Upper lobe of left lung (tissue), 4 donors: ENCODE data around the gene NMBR.

Experiments
- EP300 ChIP-seq, 4 donors: sonication (generic); formaldehyde crosslinking; IDR thresholded peaks; one replicate each; pipeline ENCODE4 v1.5.1; 2017; ENCODE audit warnings: antibody characterized with exemption in 4 of 4, control low read depth in 2 of 4
- POLR2A ChIP-seq, 4 donors: fragments of 450-650 bp; IDR thresholded peaks; one replicate each; pipeline ENCODE4 v1.5.1; 2016 to 2017; ENCODE audit warnings: antibody characterized with exemption in 4 of 4, mild to moderate bottlenecking in 2 of 4
- TF ChIP-seq, protein P1 (sequence below), 6 experiments: fragments of 450-650 bp in 4 of 6; fragments of 200-600 bp in 2 of 6; sonication (generic) in 2 of 6; IDR thresholded peaks; one replicate each; pipeline ENCODE4 v1.5.1; 2016 to 2019; ENCODE audit warnings: antibody characterized with exemption in 6 of 6

DNA sequence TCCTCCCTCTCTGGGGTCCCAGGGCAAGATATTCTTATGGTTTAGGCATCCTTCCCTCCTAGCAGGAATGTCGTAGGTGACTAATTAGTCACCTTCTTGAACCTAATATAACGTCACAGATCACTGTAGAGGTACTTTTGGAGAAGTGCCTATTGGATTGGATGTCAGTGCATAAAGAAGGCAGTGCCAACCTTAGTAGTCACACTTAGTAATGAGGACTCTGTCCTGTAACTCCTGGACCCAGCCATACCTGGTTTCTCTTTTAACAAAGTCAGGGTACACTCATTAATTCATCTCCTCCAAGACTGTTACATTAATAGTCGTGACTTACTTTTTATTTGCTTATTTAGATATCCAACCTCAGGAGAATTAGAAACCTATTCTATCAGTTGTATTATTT lies 20.1 kb upstream of the NMBR start:
- no peak for TF ChIP-seq POLR2A (IDR thresholded peaks at IDR 0.05)
- TF ChIP-seq, protein P1, sequence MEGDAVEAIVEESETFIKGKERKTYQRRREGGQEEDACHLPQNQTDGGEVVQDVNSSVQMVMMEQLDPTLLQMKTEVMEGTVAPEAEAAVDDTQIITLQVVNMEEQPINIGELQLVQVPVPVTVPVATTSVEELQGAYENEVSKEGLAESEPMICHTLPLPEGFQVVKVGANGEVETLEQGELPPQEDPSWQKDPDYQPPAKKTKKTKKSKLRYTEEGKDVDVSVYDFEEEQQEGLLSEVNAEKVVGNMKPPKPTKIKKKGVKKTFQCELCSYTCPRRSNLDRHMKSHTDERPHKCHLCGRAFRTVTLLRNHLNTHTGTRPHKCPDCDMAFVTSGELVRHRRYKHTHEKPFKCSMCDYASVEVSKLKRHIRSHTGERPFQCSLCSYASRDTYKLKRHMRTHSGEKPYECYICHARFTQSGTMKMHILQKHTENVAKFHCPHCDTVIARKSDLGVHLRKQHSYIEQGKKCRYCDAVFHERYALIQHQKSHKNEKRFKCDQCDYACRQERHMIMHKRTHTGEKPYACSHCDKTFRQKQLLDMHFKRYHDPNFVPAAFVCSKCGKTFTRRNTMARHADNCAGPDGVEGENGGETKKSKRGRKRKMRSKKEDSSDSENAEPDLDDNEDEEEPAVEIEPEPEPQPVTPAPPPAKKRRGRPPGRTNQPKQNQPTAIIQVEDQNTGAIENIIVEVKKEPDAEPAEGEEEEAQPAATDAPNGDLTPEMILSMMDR (IDR thresholded peaks at IDR 0.05), result no peak
- no peak for TF ChIP-seq EP300 (IDR thresholded peaks at IDR 0.05)
